SJSA1 (cell line): Measurements from ENCODE around the gene MFSD6. TPM values are rescaled to one million over a fixed set of nuclear protein-coding genes. Genes with fewer than 3 reads are reported as not detected.

Experiments
- DNase-seq, 2 experiments: peaks; one replicate each; pipeline ENCODE4 v3.0.0-alpha.2; 2015 to 2020; ENCODE audit warnings: low spot score in 2 of 2, low read depth in 1 of 2
- H3K27ac ChIP-seq: fragments of 250-450 bp; sonication (Bioruptor Pico); 2 replicates; pipeline ENCODE4 v1.5.1; 2020; ENCODE audit warnings: mild to moderate bottlenecking, moderate library complexity
- H3K27me3 ChIP-seq: fragments of 250-450 bp; sonication (Bioruptor Pico); replicated peaks from 2 replicates; pipeline ENCODE4 v1.5.1; 2020; ENCODE audit warnings: mild to moderate bottlenecking, moderate library complexity
- H3K36me3 ChIP-seq: fragments of 250-450 bp; sonication (Bioruptor Pico); 2 replicates; pipeline ENCODE4 v1.5.1; 2020; ENCODE audit warnings: mild to moderate bottlenecking
- H3K4me1 ChIP-seq: fragments of 250-450 bp; sonication (Bioruptor Pico); replicated peaks from 2 replicates; pipeline ENCODE4 v1.6.1; 2021; ENCODE audit warnings: mild to moderate bottlenecking
- H3K4me3 ChIP-seq: fragments of 250-450 bp; sonication (Bioruptor Pico); 2 replicates; pipeline ENCODE4 v1.5.1; 2020; ENCODE audit warnings: mild to moderate bottlenecking
- H3K9me3 ChIP-seq: fragments of 250-450 bp; sonication (Bioruptor Pico); replicated peaks from 2 replicates; pipeline ENCODE4 v1.5.1; 2020; ENCODE audit warnings: mild to moderate bottlenecking
- total RNA-seq: library from RNA; depleted of rRNA; stranded (reverse); fragments of >200 nt; shearing (Covaris generic); gene quantifications from 2 replicates; pipeline ENCODE4 v1.2.3, GENCODE V29; 2014

MFSD6 gene
- total RNA-seq, 1 experiment from 2014 or later, result 2.8 TPM

- Histone ChIP-seq H3K4me1 (0 out of 2 replicates have a peak, but pooled peaks cover 4% of the 10 kb centered on the region), H3K36me3 (no peaks in the 10 kb centered on the region), H3K4me3 (no peak overlapping the region), H3K9me3 (no peaks in the 10 kb centered on the region), H3K27me3 (no peaks in the 10 kb centered on the region), H3K27ac (no peak overlapping the region)
- peak in 1 of 2 experiments; percentile 4 for DNase-seq
Observed at GRCh38 chr2:190435031-190435670, 27.0 kb downstream of the MFSD6 start.

GRCh38 chr2:190436557-190436956, 28.4 kb downstream of the MFSD6 start:
- Histone ChIP-seq H3K36me3 (no peaks in the 10 kb centered on the region), H3K27ac (no peak overlapping the region), H3K4me1 (0 out of 2 replicates have a peak, but pooled peaks cover 4% of the 10 kb centered on the region), H3K27me3 (no peaks in the 10 kb centered on the region), H3K4me3 (no peak overlapping the region), H3K9me3 (no peaks in the 10 kb centered on the region)
- no peak for DNase-seq

DNA sequence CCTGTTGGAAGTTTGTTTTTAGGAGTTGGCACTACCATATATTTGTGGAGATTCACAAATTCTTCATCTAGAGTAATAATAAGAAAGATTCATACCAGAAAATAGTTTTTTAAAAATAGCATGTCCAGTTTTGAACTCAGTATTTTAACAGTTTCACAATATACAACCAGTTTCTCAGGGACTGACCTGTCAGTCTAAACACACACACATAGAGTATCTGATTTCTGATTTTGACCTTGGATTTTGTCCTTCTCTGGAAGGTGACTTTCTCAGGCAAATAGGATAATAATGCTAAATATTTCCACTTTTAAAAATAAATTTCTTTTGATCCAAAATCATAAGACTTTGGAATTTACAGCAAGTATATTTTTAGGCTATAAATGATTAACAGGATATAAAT, 32.0 kb downstream of the MFSD6 start:
- Histone ChIP-seq H3K4me1 (0 out of 2 replicates have a peak, but pooled peaks cover 4% of the 10 kb centered on the region), H3K9me3 (no peaks in the 10 kb centered on the region), H3K36me3 (no peaks in the 10 kb centered on the region), H3K27ac (no peak overlapping the region), H3K4me3 (no peak overlapping the region), H3K27me3 (no peaks in the 10 kb centered on the region)
- DNase-seq, result no peak

DNA sequence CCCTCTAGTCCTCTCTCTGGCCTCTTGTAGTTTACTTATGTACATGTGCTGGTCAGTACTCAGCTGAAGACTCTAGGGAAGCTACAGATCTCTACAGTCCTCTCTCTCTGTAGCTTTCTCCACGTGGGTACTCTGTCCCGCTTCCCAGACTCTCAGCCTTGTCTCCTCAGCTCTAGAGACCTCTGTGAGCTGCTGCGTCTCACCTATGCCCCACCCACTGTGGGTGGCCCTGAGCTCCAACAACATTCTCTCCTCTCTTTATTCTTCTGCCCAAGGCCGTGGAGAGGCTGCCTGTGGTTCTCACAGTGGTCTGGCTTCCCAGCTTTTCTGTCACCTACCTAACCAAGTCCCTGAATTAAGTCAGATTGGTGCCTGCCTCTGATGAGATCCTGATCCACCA, 33.4 kb downstream of the MFSD6 start:
- Histone ChIP-seq H3K9me3 (no peaks in the 10 kb centered on the region), H3K36me3 (no peaks in the 10 kb centered on the region), H3K4me1 (no peaks in the 10 kb centered on the region), H3K27ac (no peak overlapping the region), H3K27me3 (no peaks in the 10 kb centered on the region), H3K4me3 (no peak overlapping the region)
- no peak for DNase-seq

GRCh38 chr2:190443055-190443454, 34.9 kb downstream of the MFSD6 start:
- no peak overlapping the region for H3K27ac ChIP-seq
- H3K4me3 ChIP-seq, result no peak overlapping the region
- DNase-seq, result no peak
- no peaks in the 10 kb centered on the region for H3K4me1 ChIP-seq
- no peaks in the 10 kb centered on the region for H3K36me3 ChIP-seq
- H3K9me3 ChIP-seq, result no peaks in the 10 kb centered on the region
- no peaks in the 10 kb centered on the region for H3K27me3 ChIP-seq

GRCh38 chr2:190443778-190444481, 35.8 kb downstream of the MFSD6 start:
- Histone ChIP-seq H3K4me3 (no peak overlapping the region), H3K4me1 (no peaks in the 10 kb centered on the region), H3K36me3 (no peaks in the 10 kb centered on the region), H3K27me3 (no peaks in the 10 kb centered on the region), H3K9me3 (no peaks in the 10 kb centered on the region), H3K27ac (no peak overlapping the region)
- no peak for DNase-seq

DNA sequence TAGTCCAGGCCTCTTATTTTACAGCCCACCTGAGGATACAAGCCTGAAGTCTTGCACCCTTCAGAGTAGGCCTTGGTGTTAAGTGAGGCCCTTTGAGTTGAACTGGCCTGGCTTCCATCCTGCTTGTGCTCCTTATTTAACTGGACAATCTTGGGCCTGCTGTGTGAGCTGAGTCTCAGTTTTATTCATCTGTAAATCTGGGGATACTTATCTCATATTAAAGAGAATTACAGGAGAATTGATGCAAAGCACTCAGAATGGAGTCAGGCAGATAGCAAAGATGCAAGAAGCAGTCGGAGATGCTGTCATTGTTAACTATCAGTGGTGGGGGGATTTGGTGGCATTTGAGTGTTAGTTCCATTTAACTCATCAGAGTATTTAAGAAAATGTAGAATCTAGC, 36.8 kb downstream of the MFSD6 start:
- Histone ChIP-seq H3K27ac (no peak overlapping the region), H3K4me1 (no peaks in the 10 kb centered on the region), H3K4me3 (no peak overlapping the region), H3K36me3 (no peaks in the 10 kb centered on the region), H3K27me3 (no peaks in the 10 kb centered on the region), H3K9me3 (no peaks in the 10 kb centered on the region)
- DNase-seq, result no peak

DNA sequence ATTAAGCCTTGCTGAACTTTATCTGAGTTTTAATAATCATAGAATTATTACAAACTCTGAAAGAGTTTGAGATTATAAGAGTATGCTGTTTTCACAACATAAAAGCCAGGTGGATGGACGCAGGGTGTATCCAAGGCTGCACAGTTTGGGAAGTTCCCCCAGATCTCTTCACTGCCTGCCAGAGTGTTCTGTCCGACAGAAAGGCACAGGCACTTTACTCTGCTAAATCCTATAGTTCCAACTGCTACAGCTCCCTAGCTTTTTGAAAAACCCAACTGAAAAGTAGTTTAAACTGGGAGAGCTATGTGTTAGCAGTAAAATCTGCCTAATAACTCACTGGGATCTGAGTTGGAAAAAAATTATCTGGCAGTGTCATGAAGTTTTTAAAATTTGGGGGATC, 38.0 kb downstream of the MFSD6 start:
- H3K9me3 ChIP-seq, result no peaks in the 10 kb centered on the region
- no peaks in the 10 kb centered on the region for H3K27me3 ChIP-seq
- no peaks in the 10 kb centered on the region for H3K36me3 ChIP-seq
- no peak overlapping the region for H3K4me3 ChIP-seq
- H3K4me1 ChIP-seq, result no peaks in the 10 kb centered on the region
- H3K27ac ChIP-seq, result no peak overlapping the region
- DNase-seq, result no peak

GRCh38 chr2:190446750-190447516, 38.8 kb downstream of the MFSD6 start:
- H3K4me3 ChIP-seq, result no peak overlapping the region
- no peaks in the 10 kb centered on the region for H3K9me3 ChIP-seq
- no peak for DNase-seq
- no peak overlapping the region for H3K27ac ChIP-seq
- no peaks in the 10 kb centered on the region; the same call in 1 of the 2 replicates for H3K4me1 ChIP-seq
- no peaks in the 10 kb centered on the region for H3K36me3 ChIP-seq
- H3K27me3 ChIP-seq, result no peaks in the 10 kb centered on the region

GRCh38 chr2:190447766-190448165, 39.6 kb downstream of the MFSD6 start:
- H3K36me3 ChIP-seq, result no peaks in the 10 kb centered on the region

DNA sequence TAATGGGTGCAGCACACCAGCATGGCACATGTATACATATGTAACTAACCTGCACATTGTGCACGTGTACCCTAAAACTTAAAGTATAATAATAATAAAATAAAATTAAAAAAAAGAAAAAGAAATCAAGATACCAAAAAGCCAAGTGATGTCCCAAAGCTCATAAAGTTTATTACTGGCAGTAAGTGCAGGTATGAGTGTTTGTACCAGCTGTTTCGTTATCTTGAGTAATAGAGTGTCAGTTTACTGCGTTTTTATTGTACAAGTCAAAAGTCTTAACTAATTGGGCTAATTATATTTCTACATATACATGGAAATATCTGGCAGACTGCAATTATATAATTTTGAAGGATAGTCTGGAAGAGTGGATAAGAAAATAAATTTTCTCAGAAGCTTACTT, 41.8 kb downstream of the MFSD6 start:
- H3K36me3 ChIP-seq, result no peaks in the 10 kb centered on the region

More at GRCh38 chr2:190447766-190448165, 39.6 kb downstream of the MFSD6 start:
- Histone ChIP-seq H3K4me1 (no peaks in the 10 kb centered on the region; the same call in 1 of the 2 replicates), H3K27me3 (no peaks in the 10 kb centered on the region), H3K9me3 (no peaks in the 10 kb centered on the region), H3K27ac (no peak overlapping the region), H3K4me3 (no peak overlapping the region)
- no peak for DNase-seq

GRCh38 chr2:190450363-190450762, 42.2 kb downstream of the MFSD6 start:
- Histone ChIP-seq H3K4me3 (no peak overlapping the region), H3K9me3 (no peaks in the 10 kb centered on the region), H3K27ac (no peak overlapping the region), H3K27me3 (no peaks in the 10 kb centered on the region), H3K36me3 (no peaks in the 10 kb centered on the region), H3K4me1 (no peaks in the 10 kb centered on the region; the same call in 1 of the 2 replicates)
- DNase-seq, result no peak

More for the DNA sequence above, 41.8 kb downstream of the MFSD6 start:
- H3K27me3 ChIP-seq, result no peaks in the 10 kb centered on the region
- H3K9me3 ChIP-seq, result no peaks in the 10 kb centered on the region
- DNase-seq, result no peak
- H3K4me3 ChIP-seq, result no peak overlapping the region
- H3K27ac ChIP-seq, result no peak overlapping the region
- no peaks in the 10 kb centered on the region; the same call in 1 of the 2 replicates for H3K4me1 ChIP-seq

DNA sequence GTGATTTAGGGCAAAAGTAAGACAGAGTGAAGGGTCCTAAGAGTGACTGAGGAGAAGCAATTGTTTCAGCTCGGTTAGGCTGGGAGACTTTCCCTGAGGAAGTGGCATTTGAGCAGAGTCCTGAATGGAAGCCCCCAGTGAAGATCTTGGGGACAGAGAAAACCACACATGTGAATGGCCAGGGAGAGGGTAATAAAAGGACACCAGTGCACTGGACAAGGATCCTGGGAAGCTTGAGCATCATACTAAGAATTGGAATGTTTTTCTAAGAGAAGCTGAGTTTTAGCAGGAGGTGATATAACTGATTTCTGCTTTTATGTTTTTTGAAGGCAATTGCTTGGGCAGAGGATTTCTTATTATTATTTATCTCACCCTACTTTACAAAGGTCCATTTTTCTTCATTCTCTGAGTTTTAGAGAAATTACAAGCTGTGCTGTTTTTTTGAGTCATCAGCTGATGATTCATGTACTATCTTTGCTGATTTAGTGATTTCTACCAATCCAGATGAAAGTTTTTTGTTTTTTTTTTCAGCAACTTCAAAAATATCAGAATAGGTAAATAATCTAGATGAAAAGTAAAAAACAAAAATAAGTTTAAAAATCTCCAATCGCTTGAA, 43.5 kb downstream of the MFSD6 start:
- no peak overlapping the region for H3K27ac ChIP-seq
- DNase-seq, result no peak
- H3K4me1 ChIP-seq, result no peaks in the 10 kb centered on the region; the same call in 1 of the 2 replicates
- no peaks in the 10 kb centered on the region for H3K36me3 ChIP-seq
- no peaks in the 10 kb centered on the region for H3K27me3 ChIP-seq
- H3K4me3 ChIP-seq, result no peak overlapping the region
- no peaks in the 10 kb centered on the region for H3K9me3 ChIP-seq
